ENCODE data around the gene SLC9A8. TPM values are rescaled to one million over a fixed set of nuclear protein-coding genes. Genes with fewer than 3 reads are reported as not detected.

SLC9A8 gene
- polyA plus RNA-seq, 1 donor from 2014 or later = 6.7 TPM

DNA sequence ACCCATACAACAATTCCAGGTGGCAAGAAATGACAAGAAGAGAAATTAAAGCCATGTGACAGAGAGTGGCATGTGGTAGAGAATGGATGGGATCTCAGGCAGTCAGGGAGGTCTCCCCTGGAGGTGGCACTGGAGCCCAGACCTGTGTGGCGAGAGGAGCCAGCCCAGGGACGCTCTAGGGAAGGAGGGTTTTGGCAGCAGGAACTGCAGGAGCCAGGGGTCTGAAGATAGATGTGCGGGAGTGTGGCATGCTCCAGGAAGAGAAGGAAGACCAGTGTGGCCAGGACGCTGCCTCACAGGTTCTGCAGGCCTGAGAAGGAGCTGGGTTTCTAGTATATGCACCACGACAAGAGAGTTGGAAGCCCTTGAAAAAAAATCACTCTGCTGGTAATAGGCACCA, 57.6 kb downstream of the SLC9A8 start:
- no peak overlapping the region for H3K27ac ChIP-seq (ENCODE audit: low read length)
- H2AFZ ChIP-seq (ENCODE audit: low read depth, low read length) = no peak overlapping the region
- no peaks in the 10 kb centered on the region for H3K9me3 ChIP-seq (ENCODE audit: low read length)
- no peaks in the 10 kb centered on the region for H4K20me1 ChIP-seq (ENCODE audit: insufficient read depth)
- no peaks in the 10 kb centered on the region for H3K36me3 ChIP-seq (ENCODE audit: insufficient read depth, low read length)
- H3K9ac ChIP-seq (ENCODE audit: low read length) = no peak overlapping the region
- H3K4me3 ChIP-seq (ENCODE audit: low read length) = no peak overlapping the region
- H3K79me2 ChIP-seq (replicated peaks; ENCODE audit: insufficient read depth, low read length) = no peaks in the 10 kb centered on the region
- H3F3A ChIP-seq (ENCODE audit: insufficient read depth, low read length, poor library complexity, severe bottlenecking) = no peaks in the 10 kb centered on the region
- H3K9me2 ChIP-seq (ENCODE audit: insufficient read depth, low read length) = no peaks in the 10 kb centered on the region
- H3K27me3 ChIP-seq (ENCODE audit: insufficient read depth, low read depth, low read length) = no peaks in the 10 kb centered on the region
- no peak overlapping the region for H3K4me2 ChIP-seq (ENCODE audit: low read length)
- no peak for TF ChIP-seq MXI1 (conservative IDR thresholded peaks at IDR 0.05; ENCODE audit: poor library complexity, severe bottlenecking)
- no peak for TF ChIP-seq REST (IDR thresholded peaks at IDR 0.05; ENCODE audit: borderline replicate concordance)
- TF ChIP-seq SMC3 (conservative IDR thresholded peaks at IDR 0.05; ENCODE audit: poor library complexity) = no peak
- no peak for TF ChIP-seq RAD21 (conservative IDR thresholded peaks at IDR 0.05)
- TF ChIP-seq CTCF (IDR thresholded peaks at IDR 0.05; ENCODE audit: poor library complexity, severe bottlenecking) = no peak
- no peak for TF ChIP-seq TAF1 (IDR thresholded peaks at IDR 0.05; ENCODE audit: low read depth)
- no peak for TF ChIP-seq EZH2 (IDR thresholded peaks at IDR 0.05; ENCODE audit: borderline replicate concordance, insufficient read depth, low read length, poor library complexity, severe bottlenecking)
- TF ChIP-seq POLR2AphosphoS5 (IDR thresholded peaks at IDR 0.05) = no peak

GRCh38 chr20:49871391-49871948, 58.8 kb downstream of the SLC9A8 start:
- H3K4me3 ChIP-seq (ENCODE audit: low read length) = no peak overlapping the region
- no peaks in the 10 kb centered on the region for H3F3A ChIP-seq (ENCODE audit: insufficient read depth, low read length, poor library complexity, severe bottlenecking)
- no peaks in the 10 kb centered on the region for H3K27me3 ChIP-seq (ENCODE audit: insufficient read depth, low read depth, low read length)
- no peak overlapping the region for H3K4me2 ChIP-seq (ENCODE audit: low read length)
- no peaks in the 10 kb centered on the region for H3K9me3 ChIP-seq (ENCODE audit: low read length)
- no peaks in the 10 kb centered on the region for H3K36me3 ChIP-seq (ENCODE audit: insufficient read depth, low read length)
- TF ChIP-seq MXI1 (conservative IDR thresholded peaks at IDR 0.05; ENCODE audit: poor library complexity, severe bottlenecking) = no peak
- TF ChIP-seq SMC3 (conservative IDR thresholded peaks at IDR 0.05; ENCODE audit: poor library complexity) = no peak
- no peak for TF ChIP-seq RAD21 (conservative IDR thresholded peaks at IDR 0.05)
- no peak for TF ChIP-seq REST (IDR thresholded peaks at IDR 0.05; ENCODE audit: borderline replicate concordance)
- TF ChIP-seq CTCF (IDR thresholded peaks at IDR 0.05; ENCODE audit: poor library complexity, severe bottlenecking) = no peak
- TF ChIP-seq POLR2AphosphoS5 (IDR thresholded peaks at IDR 0.05) = no peak
- no peak for TF ChIP-seq EZH2 (IDR thresholded peaks at IDR 0.05; ENCODE audit: borderline replicate concordance, insufficient read depth, low read length, poor library complexity, severe bottlenecking)
- TF ChIP-seq TAF1 (IDR thresholded peaks at IDR 0.05; ENCODE audit: low read depth) = no peak
- no peak for TF ChIP-seq EP300 (conservative IDR thresholded peaks at IDR 0.05; ENCODE audit: poor library complexity, severe bottlenecking)
- H3K27ac ChIP-seq (ENCODE audit: low read length) = no peak overlapping the region
- no peaks in the 10 kb centered on the region for H4K20me1 ChIP-seq (ENCODE audit: insufficient read depth)
- no peak overlapping the region for H2AFZ ChIP-seq (ENCODE audit: low read depth, low read length)
- H3K9ac ChIP-seq (ENCODE audit: low read length) = no peak overlapping the region
- no peaks in the 10 kb centered on the region for H3K79me2 ChIP-seq (replicated peaks; ENCODE audit: insufficient read depth, low read length)
- no peaks in the 10 kb centered on the region for H3K9me2 ChIP-seq (ENCODE audit: insufficient read depth, low read length)

All from neural cell (in vitro differentiated cells).